HepG2 (cell line): Measurements from ENCODE around the gene TBC1D20. TPM values are rescaled to one million over a fixed set of nuclear protein-coding genes. Genes with fewer than 3 reads are reported as not detected.

ENCODE experiments used
- ATAC-seq: fragments of 200-7000 bp; cut with Tn5 transposase; 3 replicates; pipeline ENCODE4 v1.9.1; 2020; ENCODE audit warnings: mild to moderate bottlenecking, moderate library complexity
- BruUV-seq: library from RNA; stranded (reverse); fragments of 400-500 nt; replicated peaks from 2 replicates; lab custom pipeline; 2021; lab: Mats Ljungman, UMichigan
- CTCF ChIA-PET: fragments of 300-600 bp; formaldehyde crosslinking; extraction: SDS; loops from one replicate; lab custom pipeline; 2021; ENCODE audit warnings: low total read pairs, inconsistent platforms, low intra/inter-chr PET ratio; lab: Yijun Ruan, JAX
- POLR2A ChIA-PET: fragments of 350-600 bp; sonication (Branson Sonifier 250); formaldehyde crosslinking; loops from one replicate; lab custom pipeline; 2020; ENCODE audit warnings: antibody characterized with exemption, inconsistent platforms; lab: Yijun Ruan, JAX
- DNase-seq: peaks from one replicate; pipeline ENCODE4 v3.0.0-alpha.2; 2015; ENCODE audit warnings: low spot score
- FAIRE-seq: peaks from 3 replicates; lab custom pipeline; 2011; peaks lifted over from hg19 to GRCh38; lab: Jason Lieb, UNC
- H2AFZ ChIP-seq: one replicate; pipeline ENCODE4 v1.6.1; 2011; ENCODE audit warnings: low read length, inconsistent platforms
- H3K27ac ChIP-seq: fragments of 300-600 bp; 3 replicates; pipeline ENCODE4 v1.8.0; 2011; ENCODE audit warnings: mixed run types, mild to moderate bottlenecking, mixed read lengths, low read length, inconsistent platforms; ENCODE audit not compliant: insufficient read depth; ENCODE audit errors: extremely low read length
- H3K27me3 ChIP-seq, 2 experiments: fragments of 200-600 bp in 1 of 2; 2 replicates in 1 of 2; 3 replicates in 1 of 2; pipeline versions ENCODE4 v1.6.0 to v1.8.0; 2011; ENCODE audit warnings: low read length in 2 of 2, mild to moderate bottlenecking in 2 of 2, moderate library complexity in 2 of 2, inconsistent platforms in 1 of 2; ENCODE audit not compliant: insufficient read depth in 2 of 2, control insufficient read depth in 1 of 2
- H3K36me3 ChIP-seq, 2 experiments: fragments of 200-600 bp in 1 of 2; replicated peaks in 1 of 2; 2 replicates in 1 of 2; 3 replicates in 1 of 2; pipeline versions ENCODE4 v1.5.1 to v1.8.0; 2011; ENCODE audit warnings: low read length in 2 of 2, inconsistent platforms in 1 of 2; ENCODE audit not compliant: insufficient read depth in 2 of 2, control insufficient read depth in 1 of 2
- H3K4me1 ChIP-seq: 2 replicates; pipeline ENCODE4 v1.5.1; 2012; ENCODE audit warnings: low read length, inconsistent platforms; ENCODE audit not compliant: insufficient read depth
- H3K4me2 ChIP-seq: 2 replicates; pipeline ENCODE4 v1.6.0; 2011; ENCODE audit warnings: low read depth, low read length, inconsistent platforms
- H3K4me3 ChIP-seq, 3 experiments: fragments of 200-600 bp in 1 of 3; sonication (generic), shearing (Covaris generic) in 1 of 3; replicated peaks in 1 of 3; 2 replicates each; pipeline ENCODE4 v1.5.1; 2011 to 2016; ENCODE audit warnings: low read length in 3 of 3, inconsistent platforms in 2 of 3, low read depth in 2 of 3, mild to moderate bottlenecking in 2 of 3, control low read depth in 1 of 3, mixed read lengths in 1 of 3; ENCODE audit not compliant: insufficient read depth in 1 of 3
- H3K79me2 ChIP-seq: one replicate; pipeline ENCODE4 v1.6.1; 2011; ENCODE audit warnings: low read length, inconsistent platforms; ENCODE audit not compliant: insufficient read depth
- H3K9ac ChIP-seq: 2 replicates; pipeline ENCODE4 v1.6.0; 2011; ENCODE audit warnings: mild to moderate bottlenecking, low read depth, low read length, inconsistent platforms; ENCODE audit not compliant: insufficient read depth
- H3K9me3 ChIP-seq: 2 replicates; pipeline ENCODE4 v1.5.1; 2012; ENCODE audit warnings: mild to moderate bottlenecking, low read length
- H4K20me1 ChIP-seq: 2 replicates; pipeline ENCODE4 v1.6.0; 2011; ENCODE audit warnings: inconsistent platforms, mild to moderate bottlenecking, low read length, moderate library complexity; ENCODE audit not compliant: insufficient read depth
- POLR2AphosphoS2 ChIP-seq: IDR thresholded peaks from 2 replicates; pipeline ENCODE4 v1.6.1; 2011; ENCODE audit warnings: low read depth, low read length, improper control_type of control experiment
- RAD21 ChIP-seq: fragments of 450-650 bp; formaldehyde crosslinking; IDR thresholded peaks from 2 replicates; pipeline ENCODE4 v1.5.0; 2020; ENCODE audit warnings: mild to moderate bottlenecking
- STAG1 ChIP-seq: sonication (generic); formaldehyde crosslinking; IDR thresholded peaks from 2 replicates; pipeline ENCODE4 v1.4.0; 2020; ENCODE audit warnings: missing genetic modification reagents
- TRIM24 ChIP-seq: sonication (generic); formaldehyde crosslinking; IDR thresholded peaks from 2 replicates; pipeline ENCODE4 v1.8.0; 2022; ENCODE audit warnings: mild to moderate bottlenecking, missing genetic modification reagents
- ZNF274 ChIP-seq: sonication (generic); formaldehyde crosslinking; IDR thresholded peaks from 2 replicates; pipeline ENCODE4 v1.5.1; 2020; ENCODE audit warnings: mild to moderate bottlenecking, missing genetic modification reagents
- ZNF615 ChIP-seq: sonication (generic); formaldehyde crosslinking; IDR thresholded peaks from 2 replicates; pipeline ENCODE4 v1.5.0; 2020; ENCODE audit warnings: mild to moderate bottlenecking, missing genetic modification reagents, borderline replicate concordance
- WGBS: methylation state at CpG from one replicate; pipeline ENCODE4 v1.1.6; 2017; ENCODE audit warnings: low lambda C conversion rate; 5-methylcytosine and 5-hydroxymethylcytosine counted together
- in situ Hi-C: cut with HindIII; loops from 2 replicates; pipeline ENCODE4 v1.10.0; 2017; ENCODE audit warnings: low pct_unique_long_range_greater_than_20kb; ENCODE audit not compliant: extremely low pct_ligation_motif_present
- intact Hi-C: fragments of 100-400 bp; cut with micrococcal nuclease; formaldehyde crosslinking; loops from one replicate; pipeline ENCODE4 v1.10.0; 2022; ENCODE audit not compliant: unreplicated experiment
- polyA plus RNA-seq, 8 experiments: library from polyadenylated mRNA; depleted of rRNA in 3 of 8; stranded (reverse) in 7 of 8; unstranded in 1 of 8; fragments of >200 nt; fragmentation: Illumina TruSeq in 4 of 8; extraction: Trizol in 4 of 8; gene quantifications; 2 replicates each; pipeline versions ENCODE4 v1.2.1 to v1.2.3, GENCODE V29; 2011 to 2016; ENCODE audit warnings: low read depth in 4 of 8, missing spikeins in 1 of 8, mixed read lengths in 1 of 8; ENCODE audit not compliant: insufficient read depth in 1 of 8
- total RNA-seq, 5 experiments: library from RNA; depleted of rRNA; stranded (reverse); fragments of >200 nt; fragmentation: Illumina TruSeq; extraction: Trizol; gene quantifications; 2 replicates each; pipeline ENCODE4 v1.2.3, GENCODE V29; 2016; ENCODE audit warnings: low read depth in 1 of 5
- TF ChIP-seq, protein P1 (sequence below): sonication (generic); formaldehyde crosslinking; IDR thresholded peaks from 2 replicates; pipeline ENCODE4 v1.8.1; 2023; ENCODE audit warnings: missing genetic modification reagents, mild to moderate bottlenecking, borderline replicate concordance
- TF ChIP-seq, protein P2 (sequence below): sonication (generic); formaldehyde crosslinking; IDR thresholded peaks from 2 replicates; pipeline ENCODE4 v1.4.0; 2020; ENCODE audit warnings: missing genetic modification reagents
- TF ChIP-seq, protein P3 (sequence below): sonication (generic); formaldehyde crosslinking; IDR thresholded peaks from 2 replicates; pipeline ENCODE4 v1.9.0; 2021; ENCODE audit warnings: missing genetic modification reagents, mild to moderate bottlenecking, borderline replicate concordance

TBC1D20 gene
- total and polyA plus RNA-seq, 2 of the 13 experiments (the other 11 are each of a cell fraction or from before 2014, with no cell fraction given) = 36.6 to 47.1 TPM

DNA sequence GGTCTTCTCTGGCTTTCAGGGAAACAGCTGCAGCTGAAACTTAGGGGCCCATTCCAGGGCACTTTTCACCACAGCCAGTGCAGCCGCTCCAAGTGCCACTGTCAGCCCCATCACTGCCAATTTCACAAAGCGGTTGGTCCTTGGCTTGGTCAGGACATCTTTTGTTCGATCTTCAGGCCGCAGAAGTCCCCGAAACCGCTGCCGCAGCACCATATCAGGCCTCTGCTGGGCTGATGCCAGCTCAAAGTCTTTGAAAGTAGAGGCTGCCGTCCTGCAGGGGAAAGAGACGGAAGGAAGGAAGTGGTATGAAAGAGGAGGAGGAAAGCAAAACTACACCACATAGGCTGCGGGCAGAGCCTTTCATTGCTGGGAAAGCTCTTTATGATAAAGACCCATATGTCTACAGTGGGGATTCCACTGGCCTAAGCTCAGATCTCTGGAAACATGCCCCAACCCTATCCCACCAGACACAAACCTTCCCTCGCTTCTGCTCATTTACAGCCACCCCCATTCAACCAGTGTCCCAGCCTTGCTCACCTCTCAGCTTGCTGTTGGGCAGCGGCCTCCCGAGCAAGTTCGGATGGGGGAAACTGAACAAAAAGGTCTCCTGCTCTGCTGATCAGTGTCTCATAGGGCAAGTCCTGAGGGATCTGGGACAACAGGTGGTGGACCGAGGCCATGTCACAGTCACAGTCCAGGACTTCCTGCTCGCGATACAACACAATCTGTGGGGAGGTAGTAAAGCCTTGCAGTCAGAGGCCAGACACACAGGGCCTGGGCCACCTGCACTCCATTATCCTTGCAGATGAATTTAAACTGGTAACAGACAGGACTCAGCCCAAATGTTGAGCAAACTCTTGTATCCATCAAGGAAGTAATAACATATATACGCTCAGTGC is 23.5 kb downstream of the TBC1D20 start:
- H3K36me3 ChIP-seq = peaks cover 58 to 83% of the 10 kb centered on the region in 2 experiments
- no peaks in the 10 kb centered on the region for H3K9me3 ChIP-seq
- no peaks in the 10 kb centered on the region for H3K79me2 ChIP-seq
- 0 out of 2 replicates have a peak, but pooled peaks cover 7% of the 10 kb centered on the region for H3K4me1 ChIP-seq
- ATAC-seq (no peak), DNase-seq (no peak), FAIRE-seq (no peak)
- no peak overlapping the region for H3K9ac ChIP-seq
- intact Hi-C loops = no loop called here
- no peak overlapping the region for H3K4me3 ChIP-seq
- no peaks in the 10 kb centered on the region for H4K20me1 ChIP-seq
- BruUV-seq = TSS peak; percentile 5
- WGBS = 98% methylated on average over 18 of the region's 18 CpGs
- POLR2A ChIA-PET = interaction anchor here (1.9 kb wide), 1 partner anchor 91 kb away, joined by 7 read pairs; the partner anchor contains the start of gene NRSN2
- H3K27me3 ChIP-seq = no peaks in the 10 kb centered on the region
- in situ Hi-C loops = no loop called here
- H2AFZ ChIP-seq = no peak overlapping the region
- H3K27ac ChIP-seq = no peak overlapping the region
- H3K4me2 ChIP-seq = no peak overlapping the region
- TF ChIP-seq POLR2AphosphoS2 = 0 out of 2 replicates have a peak, but pooled peaks have one; percentile 27
- TF ChIP-seq ZNF274 (CRISPR knock-in tag) = 0 out of 2 replicates have a peak, but pooled peaks have one; percentile 52
- TF ChIP-seq, protein P1, sequence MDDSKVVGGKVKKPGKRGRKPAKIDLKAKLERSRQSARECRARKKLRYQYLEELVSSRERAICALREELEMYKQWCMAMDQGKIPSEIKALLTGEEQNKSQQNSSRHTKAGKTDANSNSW = 0 out of 2 replicates have a peak, but pooled peaks have one; percentile 38
- TF ChIP-seq, protein P2, sequence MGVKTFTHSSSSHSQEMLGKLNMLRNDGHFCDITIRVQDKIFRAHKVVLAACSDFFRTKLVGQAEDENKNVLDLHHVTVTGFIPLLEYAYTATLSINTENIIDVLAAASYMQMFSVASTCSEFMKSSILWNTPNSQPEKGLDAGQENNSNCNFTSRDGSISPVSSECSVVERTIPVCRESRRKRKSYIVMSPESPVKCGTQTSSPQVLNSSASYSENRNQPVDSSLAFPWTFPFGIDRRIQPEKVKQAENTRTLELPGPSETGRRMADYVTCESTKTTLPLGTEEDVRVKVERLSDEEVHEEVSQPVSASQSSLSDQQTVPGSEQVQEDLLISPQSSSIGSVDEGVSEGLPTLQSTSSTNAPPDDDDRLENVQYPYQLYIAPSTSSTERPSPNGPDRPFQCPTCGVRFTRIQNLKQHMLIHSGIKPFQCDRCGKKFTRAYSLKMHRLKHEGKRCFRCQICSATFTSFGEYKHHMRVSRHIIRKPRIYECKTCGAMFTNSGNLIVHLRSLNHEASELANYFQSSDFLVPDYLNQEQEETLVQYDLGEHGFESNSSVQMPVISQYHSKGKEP (CRISPR knock-in tag) = no peak
- no peak for TF ChIP-seq STAG1 (CRISPR knock-in tag)
- no peak for TF ChIP-seq ZNF615 (CRISPR knock-in tag)
- TF ChIP-seq, protein P3, sequence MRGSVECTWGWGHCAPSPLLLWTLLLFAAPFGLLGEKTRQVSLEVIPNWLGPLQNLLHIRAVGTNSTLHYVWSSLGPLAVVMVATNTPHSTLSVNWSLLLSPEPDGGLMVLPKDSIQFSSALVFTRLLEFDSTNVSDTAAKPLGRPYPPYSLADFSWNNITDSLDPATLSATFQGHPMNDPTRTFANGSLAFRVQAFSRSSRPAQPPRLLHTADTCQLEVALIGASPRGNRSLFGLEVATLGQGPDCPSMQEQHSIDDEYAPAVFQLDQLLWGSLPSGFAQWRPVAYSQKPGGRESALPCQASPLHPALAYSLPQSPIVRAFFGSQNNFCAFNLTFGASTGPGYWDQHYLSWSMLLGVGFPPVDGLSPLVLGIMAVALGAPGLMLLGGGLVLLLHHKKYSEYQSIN = no peak
- no peak for TF ChIP-seq RAD21 (CRISPR knock-in tag)
- no peak for TF ChIP-seq TRIM24 (CRISPR knock-in tag)
- CTCF ChIA-PET = no interaction called here
